HEK293 (cell line): ENCODE measurements around the gene CTTN.

Experiments used
- CTCF ChIA-PET: fragments of 350-600 bp; formaldehyde crosslinking; extraction: SDS; loops from one replicate; lab custom pipeline; 2021; ENCODE audit warnings: antibody characterized with exemption; lab: Yijun Ruan, JAX
- POLR2A ChIA-PET: fragments of 300-600 bp; formaldehyde crosslinking; extraction: SDS; loops from one replicate; lab custom pipeline; 2020; ENCODE audit warnings: antibody characterized with exemption, inconsistent platforms; lab: Yijun Ruan, JAX
- H3K27ac ChIP-seq: fragments of 200-500 bp; sonication (Bioruptor generic); 2 replicates; pipeline ENCODE4 v1.5.1; 2014; ENCODE audit warnings: low read depth, low read length, control low read depth, inconsistent platforms; ENCODE audit errors: extremely low read depth
- H3K36me3 ChIP-seq, 2 experiments: fragments of 200-500 bp in 1 of 2; sonication (Bioruptor generic) in 1 of 2; 1 replicate in 1 of 2; 2 replicates in 1 of 2; pipeline ENCODE4 v1.5.1; 2014 to 2017; ENCODE audit warnings: inconsistent platforms in 2 of 2, low read length in 2 of 2; ENCODE audit not compliant: control insufficient read depth in 2 of 2, insufficient read depth in 1 of 2
- H3K4me1 ChIP-seq: fragments of 200-500 bp; sonication (Bioruptor generic); 2 replicates; pipeline ENCODE4 v1.5.1; 2014; ENCODE audit warnings: mild to moderate bottlenecking, low read length, inconsistent platforms; ENCODE audit not compliant: control insufficient read depth, insufficient read depth
- H3K4me3 ChIP-seq: 2 replicates; pipeline ENCODE4 v1.5.1; 2011; ENCODE audit warnings: low read depth, mild to moderate bottlenecking, control low read depth, low read length, moderate library complexity
- H3K9me3 ChIP-seq: fragments of 200-500 bp; sonication (Bioruptor generic); 2 replicates; pipeline ENCODE4 v1.5.1; 2014; ENCODE audit warnings: low read depth, low read length, inconsistent platforms; ENCODE audit not compliant: control insufficient read depth, insufficient read depth
- BCL11A ChIP-seq: fragments of 450-650 bp; formaldehyde crosslinking; IDR thresholded peaks from 2 replicates; pipeline ENCODE4 v1.5.1; 2016; ENCODE audit warnings: low read depth, missing biosample characterization, missing genetic modification characterization
- HOXA7 ChIP-seq: sonication (generic); formaldehyde crosslinking; IDR thresholded peaks from 2 replicates; pipeline ENCODE4 v1.8.1; 2022; ENCODE audit warnings: missing genetic modification reagents, borderline replicate concordance
- KLF1 ChIP-seq: fragments of 450-650 bp; formaldehyde crosslinking; IDR thresholded peaks from 2 replicates; pipeline ENCODE4 v1.5.1; 2016; ENCODE audit warnings: missing biosample characterization, missing genetic modification characterization
- OSR2 ChIP-seq: fragments of 450-650 bp; formaldehyde crosslinking; IDR thresholded peaks from 2 replicates; pipeline ENCODE4 v1.5.1; 2016; ENCODE audit warnings: missing biosample characterization, missing genetic modification characterization
- SP7 ChIP-seq: fragments of 450-650 bp; formaldehyde crosslinking; IDR thresholded peaks from 2 replicates; pipeline ENCODE4 v1.5.1; 2016; ENCODE audit warnings: missing biosample characterization, missing genetic modification characterization
- YY1 ChIP-seq: fragments of 450-650 bp; formaldehyde crosslinking; IDR thresholded peaks from 2 replicates; pipeline ENCODE4 v1.5.1; 2018; ENCODE audit warnings: missing biosample characterization, missing genetic modification characterization
- ZBTB20 ChIP-seq: fragments of 450-650 bp; formaldehyde crosslinking; IDR thresholded peaks from 2 replicates; pipeline ENCODE4 v1.5.1; 2016; ENCODE audit warnings: missing biosample characterization, missing genetic modification characterization
- ZBTB8A ChIP-seq: fragments of 450-650 bp; formaldehyde crosslinking; IDR thresholded peaks from 2 replicates; pipeline ENCODE4 v1.5.1; 2016; ENCODE audit warnings: missing biosample characterization, missing genetic modification characterization
- ZFHX2 ChIP-seq: fragments of 450-650 bp; formaldehyde crosslinking; conservative IDR thresholded peaks from 2 replicates; pipeline ENCODE4 v1.5.1; 2016; ENCODE audit warnings: missing biosample characterization, missing genetic modification characterization
- ZNF114 ChIP-seq: fragments of 450-650 bp; formaldehyde crosslinking; IDR thresholded peaks from 2 replicates; pipeline ENCODE4 v1.5.0; 2017; ENCODE audit warnings: missing biosample characterization, missing genetic modification characterization
- ZNF132 ChIP-seq: fragments of 450-650 bp; formaldehyde crosslinking; IDR thresholded peaks from 2 replicates; pipeline ENCODE4 v1.5.1; 2017; ENCODE audit warnings: missing biosample characterization, missing genetic modification characterization, borderline replicate concordance
- ZNF146 ChIP-seq: fragments of 450-650 bp; formaldehyde crosslinking; IDR thresholded peaks from 2 replicates; pipeline ENCODE4 v1.5.1; 2016; ENCODE audit warnings: missing biosample characterization, missing genetic modification characterization
- ZNF214 ChIP-seq: fragments of 450-650 bp; formaldehyde crosslinking; IDR thresholded peaks from 2 replicates; pipeline ENCODE4 v1.5.1; 2017; ENCODE audit warnings: missing biosample characterization, mild to moderate bottlenecking, missing genetic modification characterization, borderline replicate concordance
- ZNF280C ChIP-seq: fragments of 450-650 bp; formaldehyde crosslinking; IDR thresholded peaks from 2 replicates; pipeline ENCODE4 v1.5.1; 2016; ENCODE audit warnings: missing biosample characterization, missing genetic modification characterization
- ZNF311 ChIP-seq: fragments of 450-650 bp; formaldehyde crosslinking; IDR thresholded peaks from 2 replicates; pipeline ENCODE4 v1.5.1; 2017; ENCODE audit warnings: missing biosample characterization, missing genetic modification characterization, borderline replicate concordance
- ZNF354C ChIP-seq: fragments of 450-650 bp; formaldehyde crosslinking; IDR thresholded peaks from 2 replicates; pipeline ENCODE4 v1.5.1; 2016; ENCODE audit warnings: missing biosample characterization, missing genetic modification characterization, low read depth, borderline replicate concordance
- ZNF433 ChIP-seq: fragments of 450-650 bp; formaldehyde crosslinking; IDR thresholded peaks from 2 replicates; pipeline ENCODE4 v1.5.1; 2016; ENCODE audit warnings: missing biosample characterization, missing genetic modification characterization, low read depth
- ZNF558 ChIP-seq: fragments of 450-650 bp; formaldehyde crosslinking; IDR thresholded peaks from 2 replicates; pipeline ENCODE4 v1.5.1; 2016; ENCODE audit warnings: missing biosample characterization, missing genetic modification characterization
- ZNF580 ChIP-seq: fragments of 450-650 bp; formaldehyde crosslinking; IDR thresholded peaks from 2 replicates; pipeline ENCODE4 v1.5.1; 2016; ENCODE audit warnings: missing biosample characterization, missing genetic modification characterization
- ZNF596 ChIP-seq: fragments of 450-650 bp; IDR thresholded peaks from 2 replicates; pipeline ENCODE4 v1.5.0; 2018; ENCODE audit warnings: missing biosample characterization, mild to moderate bottlenecking, missing genetic modification characterization, moderate library complexity
- ZNF600 ChIP-seq: fragments of 450-650 bp; formaldehyde crosslinking; IDR thresholded peaks from 2 replicates; pipeline ENCODE4 v1.5.1; 2016; ENCODE audit warnings: missing biosample characterization, missing genetic modification characterization
- ZNF654 ChIP-seq: fragments of 450-650 bp; formaldehyde crosslinking; IDR thresholded peaks from 2 replicates; pipeline ENCODE4 v1.5.1; 2016; ENCODE audit warnings: low read depth, missing biosample characterization, missing genetic modification characterization
- ZNF692 ChIP-seq: fragments of 450-650 bp; formaldehyde crosslinking; IDR thresholded peaks from 2 replicates; pipeline ENCODE4 v1.5.1; 2016; ENCODE audit warnings: missing biosample characterization, missing genetic modification characterization
- ZNF768 ChIP-seq: fragments of 450-650 bp; formaldehyde crosslinking; IDR thresholded peaks from 2 replicates; pipeline ENCODE4 v1.5.1; 2018; ENCODE audit warnings: missing biosample characterization, mild to moderate bottlenecking, missing genetic modification characterization

The CTTN gene

GRCh38 chr11:70433526-70433925, 35.2 kb downstream of the CTTN start:
- H3K9me3 ChIP-seq: no peaks in the 10 kb centered on the region
- H3K27ac ChIP-seq: no peak overlapping the region
- no peak overlapping the region for H3K4me3 ChIP-seq
- CTCF ChIA-PET: no interaction called here
- POLR2A ChIA-PET: interaction anchor here (0.6 kb wide), 1 partner anchor 47 kb away, joined by 4 read pairs; no protein-coding TSS in a partner anchor
- H3K36me3 ChIP-seq: peaks cover 0 to 96% of the 10 kb centered on the region in 2 experiments; a peak in 1 of 3 replicates
- H3K4me1 ChIP-seq: no peaks in the 10 kb centered on the region
- TF ChIP-seq ZNF114 (tag by site-specific recombination) (no peak), OSR2 (tag by site-specific recombination) (no peak), ZNF600 (tag by site-specific recombination) (no peak), HOXA7 (CRISPR knock-in tag) (no peak), ZNF596 (tag by site-specific recombination) (no peak), ZNF692 (tag by site-specific recombination) (no peak), ZNF132 (tag by site-specific recombination) (no peak)
- TF ChIP-seq, all 188 proteins: peak for 0

- POLR2A ChIA-PET: no interaction called here
- H3K36me3 ChIP-seq: peaks cover 0 to 90% of the 10 kb centered on the region in 2 experiments; a peak in 1 of 3 replicates
- CTCF ChIA-PET: no interaction called here
- no peaks in the 10 kb centered on the region for H3K9me3 ChIP-seq
- H3K4me1 ChIP-seq: no peaks in the 10 kb centered on the region
- H3K4me3 ChIP-seq: no peak overlapping the region
- no peak overlapping the region for H3K27ac ChIP-seq
- TF ChIP-seq YY1 (tag by site-specific recombination) (no peak), ZNF433 (tag by site-specific recombination) (no peak), ZFHX2 (tag by site-specific recombination) (no peak), ZNF558 (tag by site-specific recombination) (no peak), ZNF146 (tag by site-specific recombination) (no peak), KLF1 (tag by site-specific recombination) (no peak), ZNF311 (tag by site-specific recombination) (no peak), ZNF768 (tag by site-specific recombination) (no peak), ZNF280C (tag by site-specific recombination) (no peak), ZNF214 (no peak), SP7 (tag by site-specific recombination) (no peak), ZBTB20 (tag by site-specific recombination) (no peak), ZBTB8A (tag by site-specific recombination) (no peak), ZNF354C (tag by site-specific recombination) (no peak), BCL11A (tag by site-specific recombination) (no peak), ZNF580 (tag by site-specific recombination) (no peak), ZNF654 (no peak)
Measured at GRCh38 chr11:70433966-70434812, 35.9 kb downstream of the CTTN start.
